Fibroblast of the aortic adventitia (primary cell): ENCODE data around the gene MMP7. TPM values are rescaled to one million over a fixed set of nuclear protein-coding genes. Genes with fewer than 3 reads are reported as not detected.

Experiments
- total RNA-seq: library from RNA; depleted of rRNA; stranded (reverse); fragments of >200 nt; gene quantifications from 2 replicates; pipeline ENCODE4 v1.2.3, GENCODE V29; 2012; ENCODE audit warnings: low replicate concordance

The MMP7 gene
- total RNA-seq, 1 donor, result not detected

Other genes with a start within 250 kb of the MMP7 start
- gene BIRC3, start 213.3 kb downstream of the MMP7 start, total RNA-seq, result 0.16 and 2.4 TPM in 2 replicates
- gene BIRC2, start 183.5 kb downstream of the MMP7 start, total RNA-seq, result 68.7 and 75.3 TPM in 2 replicates
- gene TMEM123, start 78.0 kb downstream of the MMP7 start, total RNA-seq, result 36.6 and 86.3 TPM in 2 replicates
- not detected in 2 replicates for gene MMP20, start 94.6 kb upstream of the MMP7 start, total RNA-seq
- 0.18 TPM in 1 of 2 replicates, not detected in the other for gene MMP27, start 175.0 kb upstream of the MMP7 start, total RNA-seq
- gene MMP8, start 194.2 kb upstream of the MMP7 start, total RNA-seq, result 0.41 TPM in 1 of 2 replicates, not detected in the other
- 3.6 TPM in 1 of 2 replicates, not detected in the other for gene MMP10, start 249.9 kb upstream of the MMP7 start, total RNA-seq